IPS-NIHi7 (cell line): Measurements from ENCODE around the gene PDE4D.
"Not testable (repeated sequence)": the region's sequence is repeated elsewhere in the genome, so short reads cannot be mapped to it uniquely, and the experiment has no call there.

Experiments used
- DNase-seq: peaks from one replicate; pipeline ENCODE4 v3.0.0; 2012; ENCODE audit warnings: mixed read lengths; ENCODE audit errors: extremely low spot score

The PDE4D gene

GRCh38 chr5:58972301-58972700, 921.2 kb downstream of the PDE4D start:
- no peak for DNase-seq

DNA sequence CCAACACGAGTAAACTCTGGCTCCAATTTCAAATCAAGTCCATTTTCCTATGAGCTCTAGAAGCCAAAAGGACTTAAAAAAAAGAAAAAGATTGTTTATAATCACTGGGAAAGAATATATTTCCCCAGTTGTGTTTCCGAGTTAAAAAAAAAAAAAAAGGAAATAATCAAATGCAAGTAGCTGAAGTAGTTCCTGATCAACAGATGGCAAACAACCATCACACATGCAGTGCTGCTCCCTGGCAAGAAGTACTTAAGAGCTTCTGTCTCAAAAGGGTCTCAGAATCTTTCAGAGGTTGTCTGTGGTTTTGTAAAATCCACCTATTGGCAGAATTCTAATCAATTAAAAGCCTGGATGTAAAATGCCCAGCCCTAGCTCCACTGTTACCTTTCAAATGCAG, 922.8 kb downstream of the PDE4D start:
- DNase-seq, result no peak

DNA sequence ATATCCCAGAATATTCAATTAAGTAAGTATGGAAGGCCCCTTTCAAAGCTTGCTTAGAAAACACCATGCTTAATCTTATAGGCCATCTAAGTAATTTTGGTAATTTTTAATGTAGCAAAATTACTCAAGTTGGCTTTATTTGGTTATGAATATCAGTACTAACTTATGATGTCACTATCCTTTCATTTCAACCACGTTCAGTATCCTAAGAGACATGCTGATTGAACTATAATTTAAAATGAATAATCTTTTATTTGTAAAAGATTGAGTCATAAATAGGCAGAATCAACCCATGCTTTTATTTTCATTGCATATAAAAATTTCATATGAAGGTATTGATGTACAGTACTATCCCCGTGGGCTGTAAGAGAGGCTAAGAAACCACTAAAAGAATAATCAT, 923.7 kb downstream of the PDE4D start:
- DNase-seq, result no peak

DNA sequence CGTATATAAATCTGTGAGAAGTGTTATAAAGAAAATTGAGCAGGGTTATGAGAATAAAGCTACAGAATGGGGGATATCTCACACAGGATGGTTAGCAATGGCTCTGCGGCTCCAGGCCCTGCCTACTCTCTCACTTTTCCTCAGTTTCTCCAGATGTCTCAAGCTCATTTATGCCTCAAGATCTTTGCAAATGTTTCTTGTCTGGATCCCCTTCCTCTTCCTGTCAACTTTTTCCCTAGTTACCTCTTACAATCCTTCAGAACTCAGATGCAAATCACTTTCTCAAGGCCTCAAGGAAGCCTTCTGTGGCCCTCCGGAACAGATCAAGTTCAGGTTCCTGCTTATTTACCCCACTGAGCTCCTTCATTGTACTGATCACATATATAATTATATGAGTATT, 924.3 kb downstream of the PDE4D start:
- DNase-seq, result no peak

DNA sequence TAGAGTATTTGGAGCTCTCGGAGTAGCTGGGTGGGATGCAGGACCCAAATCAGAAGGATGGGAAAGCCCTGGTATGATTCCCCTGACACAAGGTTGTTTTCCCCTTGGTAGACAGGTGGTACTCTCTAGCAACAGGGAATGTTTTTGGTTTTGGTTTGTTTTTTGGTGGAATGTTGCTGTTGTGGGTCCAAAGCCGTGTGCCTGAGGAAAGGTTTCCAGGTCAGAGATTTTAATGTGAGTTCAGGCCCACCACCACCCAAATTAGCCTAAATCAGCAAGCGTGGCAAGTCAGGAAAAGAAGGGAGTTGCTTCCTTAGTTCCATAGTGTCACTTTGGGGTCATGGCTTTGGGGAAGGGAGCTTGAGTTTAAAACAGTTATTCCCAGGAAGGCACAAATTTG, 925.2 kb downstream of the PDE4D start:
- no peak for DNase-seq

DNA sequence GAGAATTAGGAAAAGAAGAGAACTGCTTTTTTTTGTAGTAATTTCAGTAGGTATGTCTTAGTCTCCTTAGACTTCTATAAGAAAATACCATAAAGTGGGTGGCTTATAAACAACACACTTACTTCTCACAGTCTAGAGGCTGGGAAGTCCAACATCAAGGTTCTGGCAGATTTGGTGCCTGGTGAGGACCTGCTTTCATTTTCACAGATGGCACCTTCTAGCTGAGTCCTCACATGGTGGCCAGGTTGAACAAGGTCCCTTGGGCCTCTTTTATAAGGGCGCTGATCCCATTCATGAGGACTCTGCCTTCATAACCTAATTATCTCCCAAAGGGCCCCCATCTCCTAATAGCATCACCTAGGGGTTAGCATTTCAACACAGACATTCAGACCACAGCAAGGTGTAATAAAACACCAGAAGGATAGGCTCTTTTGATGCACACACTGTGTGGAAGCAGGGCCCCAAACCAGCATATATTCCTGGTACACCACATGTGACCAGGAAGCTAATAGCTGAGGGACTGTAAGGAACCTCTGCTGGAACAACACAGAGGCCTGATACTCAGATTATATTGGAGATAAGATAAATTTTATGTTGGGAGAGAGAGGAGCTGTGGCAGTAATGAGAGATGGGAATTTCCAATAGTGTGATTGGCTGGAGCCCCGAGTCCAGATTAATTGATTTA, 925.8 kb downstream of the PDE4D start:
- no peak for DNase-seq

GRCh38 chr5:58965677-58966414, 927.7 kb downstream of the PDE4D start:
- peak; percentile 23 for DNase-seq

GRCh38 chr5:58963821-58964220, 929.7 kb downstream of the PDE4D start:
- DNase-seq, result no peak

GRCh38 chr5:58963361-58963760, 930.2 kb downstream of the PDE4D start:
- no peak for DNase-seq

DNA sequence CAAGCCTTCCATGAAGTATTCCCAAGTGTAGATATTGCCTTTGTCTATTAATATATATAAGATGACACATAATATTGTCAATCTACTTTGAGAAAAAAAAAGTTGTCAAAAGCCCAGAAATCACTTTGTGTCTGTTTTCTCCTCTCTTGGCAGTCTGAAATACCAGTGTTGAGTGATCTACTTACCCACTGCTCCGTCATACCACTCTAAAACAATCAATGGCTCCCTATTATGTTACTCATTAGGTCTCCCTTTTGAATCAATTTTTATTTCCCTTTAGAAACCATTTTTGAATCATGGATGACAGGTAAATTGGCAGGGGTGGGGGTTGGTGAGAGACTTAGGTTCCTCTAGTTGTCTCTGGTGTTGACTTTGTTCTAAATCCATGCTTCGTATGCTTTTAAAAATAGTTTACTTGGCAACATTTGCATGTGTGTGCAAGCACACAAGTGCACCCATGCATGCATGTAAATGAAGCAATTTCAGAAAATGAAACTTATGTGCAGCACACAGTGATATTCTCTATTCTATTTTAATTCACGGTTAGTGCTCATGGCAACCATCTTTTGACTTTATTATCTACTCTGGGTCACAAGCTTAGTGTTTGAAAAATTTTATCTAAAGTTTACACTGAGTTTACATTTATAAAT, 931.8 kb downstream of the PDE4D start:
- no peak for DNase-seq

DNA sequence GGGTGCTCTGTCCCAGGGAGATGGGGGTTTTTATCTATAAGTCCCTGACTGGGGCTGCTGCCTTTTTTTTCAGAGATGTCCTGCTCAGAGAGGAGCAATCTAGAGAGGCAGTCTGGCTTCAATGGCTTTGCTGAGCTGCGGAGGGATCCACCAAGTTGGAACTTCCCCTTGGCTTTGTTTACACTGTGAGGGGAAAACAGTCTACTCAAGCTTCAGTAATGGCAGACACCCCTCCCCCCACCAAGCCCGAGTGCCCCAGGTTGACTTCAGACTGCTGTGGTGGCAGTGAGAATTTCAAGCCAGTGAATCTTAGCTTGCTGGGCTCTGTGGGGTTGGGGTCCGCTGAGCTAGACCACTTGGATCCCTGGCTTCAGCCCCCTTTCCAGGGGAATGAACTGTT, 934.8 kb downstream of the PDE4D start:
- no peak for DNase-seq

- not testable (repeated sequence) for DNase-seq
Observed at GRCh38 chr5:58953218-58953617, 940.3 kb downstream of the PDE4D start.

- no peak for DNase-seq
Observed at GRCh38 chr5:58950224-58950623, 943.3 kb downstream of the PDE4D start.

DNA sequence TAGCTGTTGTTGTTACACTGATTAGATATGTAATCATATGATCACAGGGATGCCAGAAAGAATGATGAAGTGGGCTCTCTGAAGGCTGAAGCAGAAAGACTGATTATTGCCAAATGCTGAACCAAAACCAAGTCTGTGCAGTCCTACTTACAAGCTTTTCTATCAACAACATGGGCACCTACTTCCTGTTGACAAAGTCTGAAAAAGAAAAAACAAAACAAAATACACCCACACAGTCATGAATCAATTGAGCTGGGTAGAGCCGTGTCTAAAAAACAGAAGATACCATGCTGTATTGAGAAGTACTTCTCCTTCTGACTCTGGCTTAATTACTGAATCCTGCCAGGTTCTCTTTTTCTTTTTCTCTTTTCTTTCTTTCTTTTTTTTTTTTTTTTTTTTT, 947.3 kb downstream of the PDE4D start:
- DNase-seq, result no peak

- no peak for DNase-seq
Observed at GRCh38 chr5:58944221-58944620, 949.3 kb downstream of the PDE4D start.

DNA sequence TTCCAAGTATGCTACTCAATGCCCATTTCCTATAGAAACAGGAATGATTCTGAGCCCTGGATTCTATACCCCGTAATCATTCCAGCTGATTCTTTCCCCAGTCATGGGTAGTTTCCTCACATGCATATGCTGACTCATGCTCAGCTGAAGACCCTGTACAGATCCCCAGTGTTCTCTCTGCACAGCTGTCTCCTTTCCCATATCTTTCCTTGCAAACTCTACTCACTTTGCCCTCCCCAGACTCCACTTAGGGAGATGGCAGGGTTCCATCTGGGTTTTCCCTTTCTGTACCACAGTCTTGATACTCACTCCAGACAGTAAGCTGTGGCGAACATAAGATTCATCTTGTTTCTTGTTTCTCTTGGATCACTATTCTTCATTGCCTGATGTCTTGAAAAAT, 953.1 kb downstream of the PDE4D start:
- no peak for DNase-seq

GRCh38 chr5:58939664-58940063, 953.9 kb downstream of the PDE4D start:
- no peak for DNase-seq

DNA sequence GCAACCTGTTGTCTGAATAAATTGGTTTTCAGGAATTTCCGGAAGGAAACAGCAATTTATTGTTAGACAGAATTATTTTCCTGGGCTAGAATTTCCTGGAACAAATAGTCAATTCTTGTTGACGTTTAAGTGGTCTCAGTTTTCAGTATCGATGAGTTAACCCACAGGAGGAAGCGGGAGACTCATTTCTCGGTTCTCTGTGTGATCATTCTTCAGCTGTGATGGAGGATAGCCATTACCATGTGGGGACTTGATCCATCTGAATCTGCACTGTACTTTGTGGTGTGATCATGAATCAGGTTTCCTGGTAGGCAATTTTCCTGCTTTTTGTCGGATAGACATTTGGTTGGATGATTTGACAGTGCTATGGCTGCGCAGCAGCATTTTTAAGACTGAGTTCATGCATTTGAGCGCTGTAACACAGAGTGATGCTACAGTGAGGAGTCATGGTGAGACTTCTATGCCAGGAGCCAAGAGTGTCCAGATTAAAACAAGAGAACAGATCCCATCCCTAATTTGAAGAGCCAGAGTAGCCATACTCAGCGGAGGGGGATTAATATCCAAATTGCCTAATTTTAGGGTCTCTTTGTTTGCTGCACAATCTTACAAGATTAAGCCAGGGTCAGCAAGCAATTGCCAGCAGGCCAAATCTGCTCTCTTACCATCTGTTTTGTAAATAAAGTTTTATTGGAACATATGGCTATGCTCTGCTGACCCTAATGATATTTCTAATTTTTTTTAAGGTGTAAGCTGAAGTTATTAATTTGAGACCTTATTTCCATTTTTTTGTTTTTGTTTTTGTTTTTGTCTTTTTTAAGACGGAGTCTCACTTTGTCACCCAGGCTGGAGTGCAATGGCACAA, 954.7 kb downstream of the PDE4D start:
- DNase-seq, result no peak

- no peak for DNase-seq
Observed at GRCh38 chr5:58937031-58937681, 956.4 kb downstream of the PDE4D start.

DNA sequence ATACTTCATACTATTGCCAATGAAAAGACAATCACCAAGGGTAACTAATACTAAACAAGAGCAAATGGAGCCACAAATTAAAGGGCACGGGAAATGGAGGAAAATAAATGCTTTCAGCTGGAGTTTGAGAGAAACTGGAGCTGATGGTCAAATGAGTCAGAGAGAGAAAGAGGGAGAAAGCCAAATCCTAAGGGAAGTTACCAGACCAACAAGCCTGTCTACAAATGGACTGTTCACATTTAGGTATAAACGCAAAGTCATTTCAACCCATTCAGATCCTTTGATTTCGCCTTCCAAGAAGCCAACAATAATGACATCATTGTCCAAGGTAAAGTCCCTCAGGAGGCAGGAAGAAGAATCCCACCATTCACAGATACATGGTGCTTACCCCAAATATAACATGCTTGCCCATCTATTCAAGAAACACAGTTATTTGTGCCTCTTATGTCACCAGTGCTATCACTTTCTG, 958.9 kb downstream of the PDE4D start:
- DNase-seq, result no peak

GRCh38 chr5:58933891-58934628, 959.5 kb downstream of the PDE4D start:
- no peak for DNase-seq
